ENCODE data around the gene MDM4. TPM values are rescaled to one million over a fixed set of nuclear protein-coding genes. Genes with fewer than 3 reads are reported as not detected.

The MDM4 gene
- total RNA-seq, 4 donors from 2014 or later, result 56.9 to 96.3 (median 71.5) TPM

DNA sequence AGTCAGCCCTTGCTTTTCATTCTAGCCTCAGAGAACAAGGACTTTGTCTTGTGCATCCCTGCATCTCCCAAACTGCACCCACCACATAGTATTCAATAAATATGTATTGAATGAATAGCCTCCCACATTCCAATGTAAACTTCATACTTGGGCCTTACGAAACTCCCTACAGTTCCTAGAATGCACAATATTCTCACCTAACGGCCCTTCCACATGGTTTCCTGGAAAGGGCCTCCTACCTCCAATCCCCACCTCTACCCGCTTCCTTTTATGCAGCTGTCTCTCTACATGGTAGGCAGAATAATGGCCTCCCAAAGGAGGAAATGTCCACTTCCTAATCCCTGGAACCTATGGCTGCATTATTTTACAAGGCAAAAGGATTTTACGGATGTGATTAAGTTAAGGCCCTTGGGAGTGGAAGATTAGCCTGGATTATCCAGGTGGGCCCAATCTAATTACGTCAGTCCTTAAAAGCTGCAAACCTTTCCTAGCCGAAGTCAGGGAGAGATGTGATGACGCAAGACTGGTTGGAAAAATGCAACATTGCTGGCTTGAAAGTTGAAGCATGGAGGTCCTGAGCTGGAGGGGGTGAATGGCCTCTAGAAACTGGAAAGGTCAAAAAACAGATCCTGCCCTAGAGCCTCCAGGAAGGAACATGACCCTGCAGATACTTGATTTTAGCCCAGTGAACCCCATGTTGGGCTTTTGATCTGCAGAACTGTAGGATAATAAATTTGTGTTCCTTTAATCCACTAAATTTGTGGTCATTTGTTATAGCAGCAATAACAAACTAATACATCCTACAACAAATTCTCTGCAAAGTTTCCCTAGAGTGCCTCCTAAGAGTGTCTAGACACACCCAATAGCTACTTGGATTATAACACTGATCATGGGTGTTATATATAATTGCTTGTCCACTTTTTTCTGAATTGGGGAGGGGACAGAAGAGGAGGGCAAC, 16.4 kb upstream of the MDM4 start:
- no peak for DNase-seq (ENCODE audit: low spot score)
- no peak for ATAC-seq (ENCODE audit: low FRiP score)

DNA sequence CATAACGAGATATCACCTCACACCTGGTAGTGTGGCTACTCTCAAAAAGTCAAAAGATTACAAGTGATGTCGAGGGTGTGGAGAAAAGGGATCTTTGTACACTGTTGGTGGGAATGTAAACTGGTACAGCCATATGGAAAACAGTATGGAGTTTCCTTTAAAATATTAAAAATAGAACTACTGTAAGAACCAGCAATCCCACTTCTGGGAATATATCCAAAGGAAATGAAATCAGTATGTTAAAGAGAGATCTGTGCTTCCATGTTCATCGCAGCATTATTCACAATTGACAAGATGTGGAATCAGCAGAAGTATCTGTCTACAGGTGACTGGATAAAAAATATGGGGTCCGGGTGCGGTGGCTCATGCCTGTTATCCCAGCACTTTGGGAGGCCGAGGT, 14.0 kb upstream of the MDM4 start:
- TF ChIP-seq CTCF (IDR thresholded peaks at IDR 0.05), result no peak
- no peak for DNase-seq (ENCODE audit: low spot score)

More for the DNA sequence above, 16.4 kb upstream of the MDM4 start:
- TF ChIP-seq CTCF (IDR thresholded peaks at IDR 0.05), result no peak

DNA sequence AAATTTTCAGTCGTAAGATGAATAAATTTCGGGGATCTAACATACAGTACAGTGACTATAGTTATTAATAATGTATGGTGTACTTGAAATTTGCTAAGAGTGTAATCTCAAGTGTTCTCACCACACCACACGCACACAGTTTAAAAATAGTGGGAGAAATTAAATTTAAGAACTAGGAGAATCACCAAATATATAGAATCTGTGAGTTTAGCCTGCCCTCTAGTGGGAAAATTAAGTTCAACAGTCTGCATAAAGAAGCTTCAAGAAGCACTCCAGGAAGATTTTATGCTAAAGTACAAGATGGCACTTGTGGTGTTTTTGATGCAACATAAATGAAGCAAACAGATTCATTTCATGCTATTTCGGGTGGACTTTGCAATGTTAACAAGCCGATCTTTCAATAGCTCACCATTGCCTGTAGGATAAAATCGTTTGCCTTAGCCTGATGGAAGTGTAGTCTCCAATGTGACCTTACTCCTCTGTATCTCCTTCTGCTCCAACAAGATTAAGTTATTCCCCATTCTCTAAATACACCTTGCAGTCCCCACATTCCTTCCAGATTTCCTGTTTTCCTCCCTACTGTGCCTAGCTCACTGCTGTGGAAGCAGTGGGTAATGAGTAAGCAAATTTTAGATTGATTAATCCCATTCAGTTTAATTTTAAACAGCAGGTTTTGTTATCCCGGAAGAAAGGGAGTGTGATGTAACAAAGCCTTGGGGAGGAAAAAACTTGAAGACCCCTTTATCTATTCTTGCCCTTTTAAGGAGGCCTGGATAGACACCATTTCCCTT, 12.9 kb upstream of the MDM4 start:
- ATAC-seq (ENCODE audit: low FRiP score) (no peak), DNase-seq (ENCODE audit: low spot score) (no peak)
- no peak for TF ChIP-seq CTCF (IDR thresholded peaks at IDR 0.05)

More for the DNA sequence above, 14.0 kb upstream of the MDM4 start:
- no peak for ATAC-seq (ENCODE audit: low FRiP score)

DNA sequence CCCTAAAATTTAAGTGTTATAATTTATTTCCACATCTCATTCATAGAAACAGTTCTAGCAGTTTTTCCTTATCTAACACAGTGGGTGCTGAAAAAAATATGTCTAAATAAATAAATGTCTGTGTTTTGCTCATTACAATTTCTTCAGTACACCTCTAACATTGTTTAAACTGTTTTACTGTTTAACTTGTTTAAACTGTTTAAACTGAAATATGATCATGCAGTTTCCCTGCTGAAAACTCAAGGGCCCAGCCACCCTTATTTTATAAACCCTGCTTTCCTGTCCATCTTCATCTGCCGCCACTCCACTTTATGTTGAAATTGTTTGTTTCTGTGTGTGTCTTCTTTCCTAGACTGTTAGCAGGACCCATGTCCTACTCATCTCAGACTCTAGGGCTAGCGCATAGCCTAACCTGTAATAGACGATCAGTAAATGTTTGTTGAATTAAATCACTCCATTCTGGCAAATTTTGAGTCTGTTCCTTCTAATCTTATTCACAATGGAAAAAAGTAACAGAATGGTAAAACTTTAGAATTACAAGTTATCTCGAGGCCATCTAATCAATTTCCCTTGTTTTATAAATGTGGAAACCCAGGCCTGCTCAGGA, 12.2 kb upstream of the MDM4 start:
- ATAC-seq (ENCODE audit: low FRiP score), result no peak
- DNase-seq (ENCODE audit: low spot score), result no peak
- no peak for TF ChIP-seq CTCF (IDR thresholded peaks at IDR 0.05)

- ATAC-seq (ENCODE audit: low FRiP score) (no peak), DNase-seq (ENCODE audit: low spot score) (no peak)
- no peak for TF ChIP-seq CTCF (IDR thresholded peaks at IDR 0.05)
Measured at GRCh38 chr1:204505674-204506200, 10.5 kb upstream of the MDM4 start.

- DNase-seq (ENCODE audit: low spot score), result no peak
- no peak for TF ChIP-seq CTCF (IDR thresholded peaks at IDR 0.05)
- peak; percentile 62 for ATAC-seq (ENCODE audit: low FRiP score)
Measured at GRCh38 chr1:204506201-204506968, 9.8 kb upstream of the MDM4 start.

All from omental fat pad (tissue), 4 donors.